T-helper 2 cell treated with Interferon-gamma antibody and Interleukin-4, amounts not matched to agents 5 μg/mL and 100 μg/mL, for 36 hours (primary cell): ENCODE results near the gene PAPOLB.

Experiments used
- DNase-seq: peaks from one replicate; pipeline ENCODE4 v3.0.0; 2021; ENCODE audit warnings: low spot score
- H3K27ac Mint-ChIP-seq: one replicate; pipeline ENCODE4 v1.8.0; 2021; ENCODE audit warnings: mild to moderate bottlenecking, mixed read lengths
- H3K27me3 Mint-ChIP-seq: one replicate; pipeline ENCODE4 v1.8.0; 2021; ENCODE audit warnings: low read depth, mixed read lengths
- H3K36me3 Mint-ChIP-seq: one replicate; pipeline ENCODE4 v1.8.0; 2021; ENCODE audit warnings: low read depth, mixed read lengths
- H3K4me1 Mint-ChIP-seq: one replicate; pipeline ENCODE4 v1.8.0; 2021; ENCODE audit warnings: low read depth, mixed read lengths
- H3K4me3 Mint-ChIP-seq: one replicate; pipeline ENCODE4 v1.8.0; 2022; ENCODE audit warnings: mild to moderate bottlenecking, moderate library complexity, mixed read lengths
- H3K9me3 Mint-ChIP-seq: one replicate; pipeline ENCODE4 v1.8.0; 2021; ENCODE audit warnings: mixed read lengths

Gene PAPOLB

DNA sequence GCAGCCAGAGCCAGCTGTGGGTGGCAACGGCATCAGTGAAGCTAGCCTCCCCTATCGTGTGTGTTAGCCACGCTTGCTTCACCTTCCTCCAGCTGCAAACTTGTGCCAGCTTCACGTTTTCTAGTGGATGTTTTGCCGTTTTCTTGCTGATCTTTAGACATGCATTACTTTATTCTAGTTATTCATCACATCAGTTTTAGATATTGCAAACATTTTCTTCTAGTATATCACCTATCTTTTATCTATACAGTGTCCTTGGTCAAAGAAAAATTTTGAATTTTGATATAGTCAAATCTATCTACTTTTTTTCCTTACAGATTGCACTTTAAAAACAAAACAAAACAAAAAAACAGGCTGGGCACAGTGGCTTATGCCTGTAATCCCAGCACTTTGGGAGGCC lies 6.7 kb upstream of the PAPOLB start:
- no peak overlapping the region for H3K4me3 Mint-ChIP-seq
- H3K36me3 Mint-ChIP-seq, result no peaks in the 10 kb centered on the region
- peaks cover 34% of the 10 kb centered on the region for H3K27me3 Mint-ChIP-seq
- H3K4me1 Mint-ChIP-seq, result peaks cover 5% of the 10 kb centered on the region
- H3K9me3 Mint-ChIP-seq, result no peaks in the 10 kb centered on the region
- no peak for DNase-seq
- H3K27ac Mint-ChIP-seq, result no peak overlapping the region

GRCh38 chr7:4866528-4867496 lies 5.0 kb upstream of the PAPOLB start:
- DNase-seq, result no peak
- no peaks in the 10 kb centered on the region for H3K36me3 Mint-ChIP-seq
- peaks cover 5% of the 10 kb centered on the region for H3K4me1 Mint-ChIP-seq
- peaks cover 46% of the 10 kb centered on the region for H3K27me3 Mint-ChIP-seq
- no peak overlapping the region for H3K27ac Mint-ChIP-seq
- peaks cover 7% of the 10 kb centered on the region for H3K9me3 Mint-ChIP-seq
- no peak overlapping the region for H3K4me3 Mint-ChIP-seq

DNA sequence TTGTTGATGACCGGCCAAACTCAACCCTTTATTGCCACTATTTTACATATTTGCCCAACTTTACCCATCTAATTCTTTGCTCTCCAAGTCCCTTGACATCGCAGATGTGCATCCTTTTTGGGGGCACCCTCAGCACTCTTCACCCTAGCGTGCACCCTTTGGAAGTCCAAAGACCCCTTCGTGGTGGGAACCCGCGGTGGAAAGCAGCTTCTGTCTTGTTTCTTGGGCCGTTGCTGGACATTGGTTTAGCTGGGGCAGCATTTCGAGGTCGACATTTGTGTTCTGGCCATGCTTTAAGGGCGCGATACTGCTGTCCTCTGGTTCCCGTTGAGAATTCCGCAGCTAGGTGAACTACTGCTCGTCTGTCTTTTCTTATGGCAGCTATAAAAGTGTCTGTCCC lies 326 bp upstream of the PAPOLB start:
- no peaks in the 10 kb centered on the region for H3K36me3 Mint-ChIP-seq
- no peak overlapping the region for H3K4me3 Mint-ChIP-seq
- H3K4me1 Mint-ChIP-seq, result no peaks in the 10 kb centered on the region
- H3K9me3 Mint-ChIP-seq, result peaks cover 7% of the 10 kb centered on the region
- no peak for DNase-seq
- H3K27me3 Mint-ChIP-seq, result peaks cover 52% of the 10 kb centered on the region
- H3K27ac Mint-ChIP-seq, result no peak overlapping the region

DNA sequence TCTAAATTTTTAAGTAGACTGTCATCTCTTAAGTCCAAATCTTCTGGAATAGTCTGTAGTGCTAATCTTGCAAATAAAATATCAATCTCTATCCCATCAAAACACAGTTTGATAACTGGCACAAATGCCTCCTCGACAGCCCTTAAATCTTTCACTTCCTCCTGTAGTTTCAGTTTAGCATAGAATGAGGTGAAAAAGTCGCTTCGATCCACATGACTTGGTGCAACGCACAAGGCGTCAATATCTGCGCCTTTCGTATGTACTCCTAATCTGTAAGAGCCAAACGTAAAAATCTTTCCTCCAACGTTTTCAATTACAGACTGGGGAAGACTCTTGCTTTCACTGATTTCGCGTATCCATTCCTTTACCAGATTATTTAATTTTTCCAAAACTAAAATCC lies 603 bp downstream of the PAPOLB start:
- no peaks in the 10 kb centered on the region for H3K36me3 Mint-ChIP-seq
- H3K9me3 Mint-ChIP-seq, result peaks cover 7% of the 10 kb centered on the region
- DNase-seq, result no peak
- no peak overlapping the region for H3K27ac Mint-ChIP-seq
- H3K27me3 Mint-ChIP-seq, result peaks cover 54% of the 10 kb centered on the region
- peak overlapping the region; percentile 7 for H3K4me3 Mint-ChIP-seq
- H3K4me1 Mint-ChIP-seq, result no peaks in the 10 kb centered on the region

- no peaks in the 10 kb centered on the region for H3K36me3 Mint-ChIP-seq
- DNase-seq, result no peak
- no peaks in the 10 kb centered on the region for H3K4me1 Mint-ChIP-seq
- H3K9me3 Mint-ChIP-seq, result no peaks in the 10 kb centered on the region
- peaks cover 27% of the 10 kb centered on the region for H3K27me3 Mint-ChIP-seq
- H3K27ac Mint-ChIP-seq, result no peak overlapping the region
- no peak overlapping the region for H3K4me3 Mint-ChIP-seq
Measured at GRCh38 chr7:4857189-4857588, 4.6 kb downstream of the PAPOLB start.

GRCh38 chr7:4856336-4857057 lies 5.3 kb downstream of the PAPOLB start:
- no peak overlapping the region for H3K27ac Mint-ChIP-seq
- no peaks in the 10 kb centered on the region for H3K9me3 Mint-ChIP-seq
- no peak for DNase-seq
- H3K36me3 Mint-ChIP-seq, result no peaks in the 10 kb centered on the region
- H3K4me3 Mint-ChIP-seq, result no peak overlapping the region
- H3K27me3 Mint-ChIP-seq, result peaks cover 23% of the 10 kb centered on the region
- H3K4me1 Mint-ChIP-seq, result peaks cover 4% of the 10 kb centered on the region

DNA sequence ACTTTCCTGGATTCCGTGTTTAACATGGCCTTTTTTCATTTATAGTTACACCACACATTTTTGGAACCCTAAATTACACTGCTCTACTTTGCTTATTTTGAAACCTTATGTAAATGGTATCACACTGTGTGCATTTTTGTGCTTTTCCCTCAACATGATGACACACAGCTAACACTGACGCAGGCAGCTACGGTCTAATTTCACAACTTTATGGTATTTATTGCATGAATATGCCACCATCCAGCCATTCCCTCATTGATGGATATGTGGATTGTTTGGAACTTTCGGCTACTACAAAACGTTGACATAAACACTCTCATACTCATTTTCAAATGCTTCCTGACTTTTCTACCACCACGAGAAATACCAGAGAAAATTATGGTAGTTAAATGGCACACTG lies 6.9 kb downstream of the PAPOLB start:
- no peak overlapping the region for H3K27ac Mint-ChIP-seq
- peaks cover 8% of the 10 kb centered on the region for H3K4me1 Mint-ChIP-seq
- no peak overlapping the region for H3K4me3 Mint-ChIP-seq
- no peak for DNase-seq
- no peaks in the 10 kb centered on the region for H3K36me3 Mint-ChIP-seq
- no peaks in the 10 kb centered on the region for H3K9me3 Mint-ChIP-seq
- H3K27me3 Mint-ChIP-seq, result peaks cover 13% of the 10 kb centered on the region

DNA sequence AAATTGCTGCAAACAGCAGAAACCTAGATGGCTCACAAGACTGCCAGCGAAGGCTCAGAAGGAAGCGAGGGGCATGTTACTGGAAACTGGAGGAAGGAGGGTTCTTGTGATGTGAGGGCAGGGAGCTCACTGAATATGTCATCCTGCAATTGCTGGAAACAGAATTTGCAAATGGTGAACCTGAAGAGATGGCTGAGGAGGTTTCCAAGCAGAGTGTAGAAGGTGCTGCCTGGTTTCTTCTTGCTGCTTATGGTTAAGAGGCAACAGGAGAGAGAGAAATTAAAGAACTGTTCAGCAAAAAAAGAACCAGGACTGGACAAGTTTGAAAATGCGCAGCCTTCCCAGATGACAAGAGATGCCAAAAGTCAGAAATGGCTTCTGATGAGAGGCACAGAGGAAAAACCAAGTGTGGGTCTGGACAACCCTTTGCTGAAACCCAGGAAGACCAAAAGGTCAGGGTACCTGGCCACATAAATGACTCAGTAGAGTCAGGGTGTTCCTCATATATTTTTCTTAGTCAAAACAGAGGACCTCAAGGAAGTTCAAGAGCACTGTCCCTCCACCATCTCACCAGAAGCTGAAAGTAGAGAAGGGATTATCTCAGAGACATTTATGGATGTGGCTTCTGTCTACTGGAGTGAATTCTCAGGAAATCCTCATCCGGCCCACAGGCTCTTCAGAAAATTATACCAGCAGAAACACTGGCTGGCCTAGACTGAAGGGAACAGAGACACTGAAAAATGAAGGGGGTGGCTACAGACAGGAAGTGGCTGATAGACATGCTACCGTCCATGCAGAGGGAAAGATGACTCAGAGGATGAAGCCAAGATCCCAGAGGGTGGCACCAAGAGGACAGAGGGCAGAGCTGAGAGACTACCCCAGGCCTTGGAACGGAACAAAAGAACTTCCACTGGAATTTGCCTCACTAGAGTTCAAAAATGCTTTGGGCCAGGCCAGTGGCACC lies 10.1 kb downstream of the PAPOLB start:
- DNase-seq, result no peak
- Mint-ChIP-seq H3K27ac (no peak overlapping the region), H3K9me3 (no peaks in the 10 kb centered on the region), H3K4me3 (no peak overlapping the region), H3K36me3 (no peaks in the 10 kb centered on the region), H3K27me3 (peaks cover 7% of the 10 kb centered on the region), H3K4me1 (peaks cover 8% of the 10 kb centered on the region)

- DNase-seq, result no peak
- H3K27ac Mint-ChIP-seq, result no peak overlapping the region
Measured at GRCh38 chr7:4850262-4850795, 11.5 kb downstream of the PAPOLB start.

GRCh38 chr7:4849390-4849789 lies 12.4 kb downstream of the PAPOLB start:
- peaks cover 17% of the 10 kb centered on the region for H3K27me3 Mint-ChIP-seq
- peaks cover 8% of the 10 kb centered on the region for H3K4me1 Mint-ChIP-seq
- no peak for DNase-seq
- no peaks in the 10 kb centered on the region for H3K36me3 Mint-ChIP-seq
- H3K27ac Mint-ChIP-seq, result no peak overlapping the region
- no peak overlapping the region for H3K4me3 Mint-ChIP-seq
- no peaks in the 10 kb centered on the region for H3K9me3 Mint-ChIP-seq

More at GRCh38 chr7:4850262-4850795, 11.5 kb downstream of the PAPOLB start:
- H3K36me3 Mint-ChIP-seq, result no peaks in the 10 kb centered on the region
- peaks cover 10% of the 10 kb centered on the region for H3K27me3 Mint-ChIP-seq
- peaks cover 8% of the 10 kb centered on the region for H3K4me1 Mint-ChIP-seq
- H3K9me3 Mint-ChIP-seq, result no peaks in the 10 kb centered on the region
- H3K4me3 Mint-ChIP-seq, result no peak overlapping the region

- no peak overlapping the region for H3K4me3 Mint-ChIP-seq
- no peaks in the 10 kb centered on the region for H3K4me1 Mint-ChIP-seq
- no peak for DNase-seq
- no peaks in the 10 kb centered on the region for H3K9me3 Mint-ChIP-seq
- H3K36me3 Mint-ChIP-seq, result no peaks in the 10 kb centered on the region
- H3K27me3 Mint-ChIP-seq, result peaks cover 17% of the 10 kb centered on the region
- H3K27ac Mint-ChIP-seq, result no peak overlapping the region
Measured at GRCh38 chr7:4845740-4846142, 16.1 kb downstream of the PAPOLB start.

DNA sequence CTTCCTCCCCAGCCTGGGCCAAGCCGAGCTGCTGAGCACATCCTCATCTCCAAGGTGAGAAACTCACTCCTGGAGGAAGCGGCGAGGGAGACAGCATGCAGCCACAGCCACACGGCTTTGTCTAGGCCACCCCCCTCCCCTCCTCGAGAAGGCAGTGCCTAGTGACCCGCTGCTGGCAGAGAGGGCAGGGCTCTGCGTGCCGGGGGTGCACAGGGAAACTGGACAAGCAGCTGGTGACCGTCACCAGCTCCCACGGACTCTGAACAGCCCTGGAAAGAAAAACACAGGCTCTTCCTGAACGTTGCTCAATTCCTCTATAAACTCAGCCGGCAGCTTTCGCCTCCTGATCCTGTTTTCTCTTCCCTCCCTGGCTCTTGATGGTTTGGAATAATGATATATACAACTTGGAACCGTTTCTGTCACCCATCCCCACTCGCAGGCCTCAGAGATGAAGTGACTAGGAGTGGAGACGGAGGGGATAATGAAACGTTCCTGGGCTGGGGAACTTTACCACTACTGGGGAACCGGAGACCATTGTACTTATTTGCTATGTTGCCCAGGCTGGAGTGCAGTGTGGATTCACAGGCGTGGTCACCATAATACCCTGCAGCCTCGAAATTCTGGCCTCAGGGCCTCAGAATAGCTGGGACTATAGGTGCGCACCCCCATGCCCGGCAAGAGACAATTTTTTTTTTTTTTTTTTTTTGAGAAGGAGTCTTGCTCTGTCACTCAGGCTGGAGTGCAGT lies 19.3 kb downstream of the PAPOLB start:
- Mint-ChIP-seq H3K9me3 (no peaks in the 10 kb centered on the region), H3K27me3 (peaks cover 13% of the 10 kb centered on the region), H3K27ac (no peak overlapping the region), H3K36me3 (no peaks in the 10 kb centered on the region), H3K4me1 (no peaks in the 10 kb centered on the region), H3K4me3 (no peak overlapping the region)
- no peak for DNase-seq

DNA sequence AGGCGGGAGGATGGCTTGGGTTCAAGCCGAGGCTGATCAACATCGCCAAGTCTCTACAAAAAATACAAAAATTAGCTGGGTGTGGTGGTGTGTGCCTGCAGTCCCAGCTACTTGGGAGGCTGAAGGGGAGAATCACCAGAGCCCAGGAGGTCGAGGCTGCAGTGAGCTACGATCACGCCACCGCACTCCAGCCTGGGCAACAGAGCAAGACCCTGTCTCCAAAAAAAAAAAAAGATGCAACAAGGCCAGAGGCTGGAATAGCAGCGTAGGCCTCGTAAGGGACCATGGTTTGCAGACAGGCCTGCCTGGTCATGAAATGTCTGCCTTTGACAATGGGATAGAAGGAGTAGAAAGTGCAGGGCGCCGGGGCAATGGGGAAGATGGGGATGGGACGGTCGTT lies 20.0 kb downstream of the PAPOLB start:
- no peaks in the 10 kb centered on the region for H3K36me3 Mint-ChIP-seq
- H3K4me1 Mint-ChIP-seq, result no peaks in the 10 kb centered on the region
- H3K27ac Mint-ChIP-seq, result no peak overlapping the region
- no peaks in the 10 kb centered on the region for H3K9me3 Mint-ChIP-seq
- H3K4me3 Mint-ChIP-seq, result no peak overlapping the region
- no peak for DNase-seq
- peaks cover 9% of the 10 kb centered on the region for H3K27me3 Mint-ChIP-seq
